ENCODE results near the gene SLC25A48.

DNA sequence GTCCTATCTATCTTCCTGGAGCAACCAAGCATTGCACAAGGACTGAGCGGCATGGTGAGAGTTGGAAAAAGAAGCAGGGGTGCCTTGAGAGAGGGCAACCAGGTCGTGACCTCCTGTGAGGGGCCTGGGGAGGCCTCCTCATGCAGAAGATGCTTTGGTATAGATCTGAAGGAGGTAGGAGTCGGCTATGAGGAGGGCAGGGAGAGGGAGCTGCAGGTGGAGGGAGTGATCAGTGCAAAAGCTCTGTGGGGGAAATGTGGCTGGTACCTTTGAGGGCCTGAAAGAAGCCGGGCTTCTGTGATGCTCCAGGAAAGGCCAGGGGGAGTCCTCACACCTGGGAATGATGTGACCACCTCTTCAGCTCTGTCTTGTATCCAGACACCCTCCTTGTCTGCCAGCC, 3.6 kb upstream of the SLC25A48 start:
- TF ChIP-seq, protein P1, sequence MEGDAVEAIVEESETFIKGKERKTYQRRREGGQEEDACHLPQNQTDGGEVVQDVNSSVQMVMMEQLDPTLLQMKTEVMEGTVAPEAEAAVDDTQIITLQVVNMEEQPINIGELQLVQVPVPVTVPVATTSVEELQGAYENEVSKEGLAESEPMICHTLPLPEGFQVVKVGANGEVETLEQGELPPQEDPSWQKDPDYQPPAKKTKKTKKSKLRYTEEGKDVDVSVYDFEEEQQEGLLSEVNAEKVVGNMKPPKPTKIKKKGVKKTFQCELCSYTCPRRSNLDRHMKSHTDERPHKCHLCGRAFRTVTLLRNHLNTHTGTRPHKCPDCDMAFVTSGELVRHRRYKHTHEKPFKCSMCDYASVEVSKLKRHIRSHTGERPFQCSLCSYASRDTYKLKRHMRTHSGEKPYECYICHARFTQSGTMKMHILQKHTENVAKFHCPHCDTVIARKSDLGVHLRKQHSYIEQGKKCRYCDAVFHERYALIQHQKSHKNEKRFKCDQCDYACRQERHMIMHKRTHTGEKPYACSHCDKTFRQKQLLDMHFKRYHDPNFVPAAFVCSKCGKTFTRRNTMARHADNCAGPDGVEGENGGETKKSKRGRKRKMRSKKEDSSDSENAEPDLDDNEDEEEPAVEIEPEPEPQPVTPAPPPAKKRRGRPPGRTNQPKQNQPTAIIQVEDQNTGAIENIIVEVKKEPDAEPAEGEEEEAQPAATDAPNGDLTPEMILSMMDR (IDR thresholded peaks at IDR 0.05) = no peak
- no peak for TF ChIP-seq ZFX (IDR thresholded peaks at IDR 0.05; ENCODE audit: borderline replicate concordance)

Measured in 22Rv1 (cell line).